HEK293 (cell line): ENCODE results near the gene SNCB.

ENCODE experiments used
- CTCF ChIA-PET: fragments of 350-600 bp; formaldehyde crosslinking; extraction: SDS; loops from one replicate; lab custom pipeline; 2021; ENCODE audit warnings: antibody characterized with exemption; lab: Yijun Ruan, JAX
- POLR2A ChIA-PET: fragments of 300-600 bp; formaldehyde crosslinking; extraction: SDS; loops from one replicate; lab custom pipeline; 2020; ENCODE audit warnings: antibody characterized with exemption, inconsistent platforms; lab: Yijun Ruan, JAX
- H3K27ac ChIP-seq: fragments of 200-500 bp; sonication (Bioruptor generic); 2 replicates; pipeline ENCODE4 v1.5.1; 2014; ENCODE audit warnings: low read depth, low read length, control low read depth, inconsistent platforms; ENCODE audit errors: extremely low read depth
- H3K36me3 ChIP-seq, 2 experiments: fragments of 200-500 bp in 1 of 2; sonication (Bioruptor generic) in 1 of 2; 1 replicate in 1 of 2; 2 replicates in 1 of 2; pipeline ENCODE4 v1.5.1; 2014 to 2017; ENCODE audit warnings: inconsistent platforms in 2 of 2, low read length in 2 of 2; ENCODE audit not compliant: control insufficient read depth in 2 of 2, insufficient read depth in 1 of 2
- H3K4me1 ChIP-seq: fragments of 200-500 bp; sonication (Bioruptor generic); 2 replicates; pipeline ENCODE4 v1.5.1; 2014; ENCODE audit warnings: mild to moderate bottlenecking, low read length, inconsistent platforms; ENCODE audit not compliant: control insufficient read depth, insufficient read depth
- H3K4me3 ChIP-seq: 2 replicates; pipeline ENCODE4 v1.5.1; 2011; ENCODE audit warnings: low read depth, mild to moderate bottlenecking, control low read depth, low read length, moderate library complexity
- H3K9me3 ChIP-seq: fragments of 200-500 bp; sonication (Bioruptor generic); 2 replicates; pipeline ENCODE4 v1.5.1; 2014; ENCODE audit warnings: low read depth, low read length, inconsistent platforms; ENCODE audit not compliant: control insufficient read depth, insufficient read depth
- GLI2 ChIP-seq: fragments of 450-650 bp; formaldehyde crosslinking; IDR thresholded peaks from 2 replicates; pipeline ENCODE4; 2017; ENCODE audit warnings: missing biosample characterization, missing genetic modification characterization, low read depth, borderline replicate concordance
- KLF9 ChIP-seq: fragments of 450-650 bp; formaldehyde crosslinking; IDR thresholded peaks from 2 replicates; pipeline ENCODE4 v1.5.1; 2016; ENCODE audit warnings: missing biosample characterization, missing genetic modification characterization, low read depth
- MZF1 ChIP-seq: fragments of 450-650 bp; formaldehyde crosslinking; IDR thresholded peaks from 2 replicates; pipeline ENCODE4 v1.5.1; 2017; ENCODE audit warnings: missing biosample characterization, missing genetic modification characterization, borderline replicate concordance
- ZNF121 ChIP-seq: fragments of 450-650 bp; formaldehyde crosslinking; IDR thresholded peaks from 2 replicates; pipeline ENCODE4 v1.5.1; 2016; ENCODE audit warnings: missing biosample characterization, missing genetic modification characterization
- ZNF138 ChIP-seq: fragments of 450-650 bp; formaldehyde crosslinking; IDR thresholded peaks from 2 replicates; pipeline ENCODE4 v1.5.1; 2016; ENCODE audit warnings: missing biosample characterization, missing genetic modification characterization, borderline replicate concordance
- ZNF23 ChIP-seq: fragments of 450-650 bp; formaldehyde crosslinking; IDR thresholded peaks from 2 replicates; pipeline ENCODE4 v1.5.1; 2016; ENCODE audit warnings: missing biosample characterization, missing genetic modification characterization, borderline replicate concordance
- ZNF426 ChIP-seq: fragments of 450-650 bp; formaldehyde crosslinking; IDR thresholded peaks from 2 replicates; pipeline ENCODE4 v1.5.1; 2017; ENCODE audit warnings: missing biosample characterization, missing genetic modification characterization, mild to moderate bottlenecking, inconsistent platforms, moderate library complexity
- ZNF544 ChIP-seq: fragments of 450-650 bp; formaldehyde crosslinking; IDR thresholded peaks from 2 replicates; pipeline ENCODE4 v1.5.0; 2017; ENCODE audit warnings: missing biosample characterization, missing genetic modification characterization
- ZNF560 ChIP-seq: fragments of 450-650 bp; formaldehyde crosslinking; IDR thresholded peaks from 2 replicates; pipeline ENCODE4 v1.5.1; 2017; ENCODE audit warnings: missing biosample characterization, missing genetic modification characterization, borderline replicate concordance
- ZNF664 ChIP-seq: fragments of 450-650 bp; formaldehyde crosslinking; IDR thresholded peaks from 2 replicates; pipeline ENCODE4 v1.5.1; 2016; ENCODE audit warnings: missing biosample characterization, missing genetic modification characterization
- TF ChIP-seq, protein P1 (sequence below): fragments of 450-650 bp; formaldehyde crosslinking; IDR thresholded peaks from 2 replicates; pipeline ENCODE4 v1.5.1; 2016; ENCODE audit warnings: missing biosample characterization, missing genetic modification characterization
- TF ChIP-seq, protein P2 (sequence below): fragments of 450-650 bp; formaldehyde crosslinking; conservative IDR thresholded peaks from 2 replicates; pipeline ENCODE4 v1.5.1; 2016; ENCODE audit warnings: low read depth, missing biosample characterization, missing genetic modification characterization
- TF ChIP-seq, protein P3 (sequence below): fragments of 450-650 bp; formaldehyde crosslinking; IDR thresholded peaks from 2 replicates; pipeline ENCODE4 v1.5.1; 2016; ENCODE audit warnings: missing biosample characterization, missing genetic modification characterization
- TF ChIP-seq, protein P4 (sequence below): fragments of 450-650 bp; formaldehyde crosslinking; IDR thresholded peaks from 2 replicates; pipeline ENCODE4 v1.5.1; 2016; ENCODE audit warnings: missing biosample characterization, missing genetic modification characterization

Gene SNCB

DNA sequence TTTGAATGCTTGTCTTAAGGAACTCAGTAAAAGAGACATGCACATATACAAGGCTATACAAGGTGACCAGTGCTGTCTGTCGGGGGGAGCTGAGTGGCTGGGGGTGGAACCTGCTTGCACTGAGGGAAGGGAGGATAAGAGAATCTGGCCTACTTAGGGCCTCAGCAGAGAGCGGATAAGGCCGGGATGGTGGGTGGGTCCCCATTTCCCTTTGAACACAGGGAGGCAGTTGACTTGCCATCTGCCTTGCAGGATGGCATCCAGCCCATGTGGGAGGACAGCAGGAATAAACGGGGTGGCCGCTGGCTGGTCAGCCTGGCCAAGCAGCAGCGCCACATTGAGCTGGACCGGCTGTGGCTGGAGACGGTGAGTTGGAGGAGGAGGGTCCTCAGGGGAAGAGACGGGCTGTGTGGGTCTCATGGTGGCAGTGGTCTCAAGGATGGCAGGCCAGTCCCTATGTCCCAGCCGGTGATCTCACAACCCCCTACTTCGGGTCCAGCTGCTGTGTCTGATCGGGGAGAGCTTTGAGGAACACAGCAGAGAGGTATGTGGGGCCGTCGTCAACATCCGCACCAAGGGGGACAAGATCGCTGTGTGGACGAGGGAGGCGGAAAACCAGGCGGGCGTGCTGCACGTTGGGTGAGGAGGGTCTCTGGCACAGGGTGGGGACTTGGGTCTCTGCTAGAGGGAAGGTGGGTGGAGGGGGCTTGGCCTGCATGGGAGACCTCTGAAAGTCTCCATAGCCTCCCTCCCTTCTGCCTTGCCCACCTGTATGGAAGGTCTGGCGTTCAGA lies 14.7 kb upstream of the SNCB start:
- TF ChIP-seq, protein P1, sequence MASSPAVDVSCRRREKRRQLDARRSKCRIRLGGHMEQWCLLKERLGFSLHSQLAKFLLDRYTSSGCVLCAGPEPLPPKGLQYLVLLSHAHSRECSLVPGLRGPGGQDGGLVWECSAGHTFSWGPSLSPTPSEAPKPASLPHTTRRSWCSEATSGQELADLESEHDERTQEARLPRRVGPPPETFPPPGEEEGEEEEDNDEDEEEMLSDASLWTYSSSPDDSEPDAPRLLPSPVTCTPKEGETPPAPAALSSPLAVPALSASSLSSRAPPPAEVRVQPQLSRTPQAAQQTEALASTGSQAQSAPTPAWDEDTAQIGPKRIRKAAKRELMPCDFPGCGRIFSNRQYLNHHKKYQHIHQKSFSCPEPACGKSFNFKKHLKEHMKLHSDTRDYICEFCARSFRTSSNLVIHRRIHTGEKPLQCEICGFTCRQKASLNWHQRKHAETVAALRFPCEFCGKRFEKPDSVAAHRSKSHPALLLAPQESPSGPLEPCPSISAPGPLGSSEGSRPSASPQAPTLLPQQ (tag by site-specific recombination): 0 out of 2 replicates have a peak, but pooled peaks have one; percentile 19
- TF ChIP-seq ZNF560 (tag by site-specific recombination): no peak
- POLR2A ChIA-PET: no interaction called here
- H3K36me3 ChIP-seq: no peaks in the 10 kb centered on the region
- H3K9me3 ChIP-seq: no peaks in the 10 kb centered on the region
- 0 out of 2 replicates have a peak, but pooled peaks cover 2% of the 10 kb centered on the region for H3K4me1 ChIP-seq
- CTCF ChIA-PET: no interaction called here
- no peak overlapping the region for H3K4me3 ChIP-seq
- no peak overlapping the region for H3K27ac ChIP-seq

DNA sequence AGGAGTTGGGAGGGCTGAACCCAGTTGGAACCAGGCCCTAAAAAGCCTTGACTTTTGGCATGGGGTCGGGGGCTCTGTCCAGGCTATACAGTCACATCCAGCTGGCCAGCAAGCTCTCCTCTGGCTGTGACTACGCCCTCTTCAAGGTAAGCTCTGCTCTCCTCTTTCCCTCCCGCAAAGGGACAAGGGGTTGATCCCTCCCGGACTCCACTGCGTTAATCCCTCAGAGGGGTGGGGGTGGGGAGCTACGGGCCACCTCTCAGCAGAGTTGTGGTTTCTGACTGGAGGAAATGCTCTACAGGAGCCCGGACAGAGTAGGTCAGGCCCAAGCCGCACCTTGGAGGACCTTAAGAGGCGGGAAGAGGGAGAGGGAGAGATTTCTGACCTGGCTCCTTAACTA lies 14.0 kb upstream of the SNCB start:
- ChIA-PET CTCF (interaction anchor here (0.6 kb wide), 1 partner anchor 17 kb away, joined by 3 read pairs; no protein-coding TSS in a partner anchor), POLR2A (no interaction called here)
- no peak for TF ChIP-seq KLF9 (tag by site-specific recombination)
- no peak for TF ChIP-seq MZF1
- no peak for TF ChIP-seq ZNF426 (tag by site-specific recombination)
- TF ChIP-seq ZNF23 (tag by site-specific recombination): no peak
- TF ChIP-seq, protein P2, sequence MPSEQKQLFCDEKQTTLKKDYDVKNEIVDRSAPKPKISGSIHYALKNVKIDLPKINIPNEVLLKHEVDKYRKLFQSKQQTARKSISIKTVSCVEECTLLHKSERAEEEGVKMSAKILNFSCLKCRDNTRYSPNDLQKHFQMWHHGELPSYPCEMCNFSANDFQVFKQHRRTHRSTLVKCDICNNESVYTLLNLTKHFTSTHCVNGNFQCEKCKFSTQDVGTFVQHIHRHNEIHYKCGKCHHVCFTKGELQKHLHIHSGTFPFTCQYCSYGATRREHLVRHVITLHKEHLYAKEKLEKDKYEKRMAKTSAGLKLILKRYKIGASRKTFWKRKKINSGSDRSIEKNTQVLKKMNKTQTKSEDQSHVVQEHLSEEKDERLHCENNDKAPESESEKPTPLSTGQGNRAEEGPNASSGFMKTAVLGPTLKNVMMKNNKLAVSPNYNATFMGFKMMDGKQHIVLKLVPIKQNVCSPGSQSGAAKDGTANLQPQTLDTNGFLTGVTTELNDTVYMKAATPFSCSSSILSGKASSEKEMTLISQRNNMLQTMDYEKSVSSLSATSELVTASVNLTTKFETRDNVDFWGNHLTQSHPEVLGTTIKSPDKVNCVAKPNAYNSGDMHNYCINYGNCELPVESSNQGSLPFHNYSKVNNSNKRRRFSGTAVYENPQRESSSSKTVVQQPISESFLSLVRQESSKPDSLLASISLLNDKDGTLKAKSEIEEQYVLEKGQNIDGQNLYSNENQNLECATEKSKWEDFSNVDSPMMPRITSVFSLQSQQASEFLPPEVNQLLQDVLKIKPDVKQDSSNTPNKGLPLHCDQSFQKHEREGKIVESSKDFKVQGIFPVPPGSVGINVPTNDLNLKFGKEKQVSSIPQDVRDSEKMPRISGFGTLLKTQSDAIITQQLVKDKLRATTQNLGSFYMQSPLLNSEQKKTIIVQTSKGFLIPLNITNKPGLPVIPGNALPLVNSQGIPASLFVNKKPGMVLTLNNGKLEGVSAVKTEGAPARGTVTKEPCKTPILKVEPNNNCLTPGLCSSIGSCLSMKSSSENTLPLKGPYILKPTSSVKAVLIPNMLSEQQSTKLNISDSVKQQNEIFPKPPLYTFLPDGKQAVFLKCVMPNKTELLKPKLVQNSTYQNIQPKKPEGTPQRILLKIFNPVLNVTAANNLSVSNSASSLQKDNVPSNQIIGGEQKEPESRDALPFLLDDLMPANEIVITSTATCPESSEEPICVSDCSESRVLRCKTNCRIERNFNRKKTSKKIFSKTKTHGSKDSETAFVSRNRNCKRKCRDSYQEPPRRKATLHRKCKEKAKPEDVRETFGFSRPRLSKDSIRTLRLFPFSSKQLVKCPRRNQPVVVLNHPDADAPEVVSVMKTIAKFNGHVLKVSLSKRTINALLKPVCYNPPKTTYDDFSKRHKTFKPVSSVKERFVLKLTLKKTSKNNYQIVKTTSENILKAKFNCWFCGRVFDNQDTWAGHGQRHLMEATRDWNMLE (tag by site-specific recombination): no peak
- TF ChIP-seq GLI2: no peak
- TF ChIP-seq, protein P3, sequence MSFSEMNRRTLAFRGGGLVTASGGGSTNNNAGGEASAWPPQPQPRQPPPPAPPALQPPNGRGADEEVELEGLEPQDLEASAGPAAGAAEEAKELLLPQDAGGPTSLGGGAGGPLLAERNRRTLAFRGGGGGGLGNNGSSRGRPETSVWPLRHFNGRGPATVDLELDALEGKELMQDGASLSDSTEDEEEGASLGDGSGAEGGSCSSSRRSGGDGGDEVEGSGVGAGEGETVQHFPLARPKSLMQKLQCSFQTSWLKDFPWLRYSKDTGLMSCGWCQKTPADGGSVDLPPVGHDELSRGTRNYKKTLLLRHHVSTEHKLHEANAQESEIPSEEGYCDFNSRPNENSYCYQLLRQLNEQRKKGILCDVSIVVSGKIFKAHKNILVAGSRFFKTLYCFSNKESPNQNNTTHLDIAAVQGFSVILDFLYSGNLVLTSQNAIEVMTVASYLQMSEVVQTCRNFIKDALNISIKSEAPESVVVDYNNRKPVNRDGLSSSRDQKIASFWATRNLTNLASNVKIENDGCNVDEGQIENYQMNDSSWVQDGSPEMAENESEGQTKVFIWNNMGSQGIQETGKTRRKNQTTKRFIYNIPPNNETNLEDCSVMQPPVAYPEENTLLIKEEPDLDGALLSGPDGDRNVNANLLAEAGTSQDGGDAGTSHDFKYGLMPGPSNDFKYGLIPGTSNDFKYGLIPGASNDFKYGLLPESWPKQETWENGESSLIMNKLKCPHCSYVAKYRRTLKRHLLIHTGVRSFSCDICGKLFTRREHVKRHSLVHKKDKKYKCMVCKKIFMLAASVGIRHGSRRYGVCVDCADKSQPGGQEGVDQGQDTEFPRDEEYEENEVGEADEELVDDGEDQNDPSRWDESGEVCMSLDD (tag by site-specific recombination): no peak
- TF ChIP-seq, protein P4, sequence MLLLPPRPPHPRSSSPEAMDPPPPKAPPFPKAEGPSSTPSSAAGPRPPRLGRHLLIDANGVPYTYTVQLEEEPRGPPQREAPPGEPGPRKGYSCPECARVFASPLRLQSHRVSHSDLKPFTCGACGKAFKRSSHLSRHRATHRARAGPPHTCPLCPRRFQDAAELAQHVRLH (tag by site-specific recombination): no peak
- TF ChIP-seq ZNF544: no peak
- TF ChIP-seq ZNF121 (tag by site-specific recombination): no peak
- no peak for TF ChIP-seq ZNF138 (tag by site-specific recombination)
- TF ChIP-seq ZNF664: no peak
- H3K4me3 ChIP-seq: no peak overlapping the region
- H3K4me1 ChIP-seq: 0 out of 2 replicates have a peak, but pooled peaks cover 2% of the 10 kb centered on the region
- no peaks in the 10 kb centered on the region for H3K9me3 ChIP-seq
- H3K27ac ChIP-seq: no peak overlapping the region
- H3K36me3 ChIP-seq: no peaks in the 10 kb centered on the region
